CD4-positive, alpha-beta T cell treated with Interleukin-15 for 1 hour (primary cell): ENCODE measurements around the gene PRR15L.
"Not testable (repeated sequence)": the region's sequence is repeated elsewhere in the genome, so short reads cannot be mapped to it uniquely, and the experiment has no call there.

ENCODE experiments used
- DNase-seq: peaks from one replicate; pipeline ENCODE4 v3.0.0-alpha.2; 2020

Gene PRR15L

GRCh38 chr17:47956791-47957590 is 692 bp downstream of the PRR15L start:
- no peak for DNase-seq

GRCh38 chr17:47955497-47956461 is 1.9 kb downstream of the PRR15L start:
- DNase-seq, result no peak

- DNase-seq, result no peak
These were observed 3.8 kb downstream of the PRR15L start for GRCh38 chr17:47953909-47954308.

GRCh38 chr17:47952171-47953021 is 5.3 kb downstream of the PRR15L start:
- DNase-seq, result no peak

GRCh38 chr17:47950448-47950847 is 7.2 kb downstream of the PRR15L start:
- no peak for DNase-seq

GRCh38 chr17:47949946-47950345 is 7.7 kb downstream of the PRR15L start:
- no peak for DNase-seq

GRCh38 chr17:47949197-47949759 is 8.4 kb downstream of the PRR15L start:
- DNase-seq, result peak; percentile 74

GRCh38 chr17:47948706-47949196 is 8.9 kb downstream of the PRR15L start:
- no peak for DNase-seq

- DNase-seq, result peak; percentile 71
These were observed 10.7 kb downstream of the PRR15L start for GRCh38 chr17:47946929-47947397.

GRCh38 chr17:47946516-47946915 is 11.2 kb downstream of the PRR15L start:
- DNase-seq, result no peak

- no peak for DNase-seq
These were observed 11.9 kb downstream of the PRR15L start for GRCh38 chr17:47945529-47946508.

- DNase-seq, result no peak
These were observed 12.6 kb downstream of the PRR15L start for GRCh38 chr17:47945080-47945479.

- DNase-seq, result no peak
These were observed 15.1 kb downstream of the PRR15L start for GRCh38 chr17:47942568-47942967.

- no peak for DNase-seq
These were observed 15.6 kb downstream of the PRR15L start for GRCh38 chr17:47942096-47942510.

- peak; percentile 94 for DNase-seq
These were observed 16.2 kb downstream of the PRR15L start, which contains the start of gene PNPO for GRCh38 chr17:47941246-47942095. PNPO (plus strand) TSS chr17:47941571; CDS start chr17:47941676, 105 bp downstream.

GRCh38 chr17:47937941-47938340 is 19.7 kb downstream of the PRR15L start:
- no peak for DNase-seq

- DNase-seq, result no peak
These were observed 21.7 kb downstream of the PRR15L start for GRCh38 chr17:47935961-47936360.

- DNase-seq, result not testable (repeated sequence)
These were observed 22.2 kb downstream of the PRR15L start for GRCh38 chr17:47935468-47935867.

GRCh38 chr17:47934856-47935255 is 22.8 kb downstream of the PRR15L start:
- DNase-seq, result no peak

GRCh38 chr17:47931848-47932247 is 25.8 kb downstream of the PRR15L start:
- DNase-seq, result no peak
